ENCODE results near the gene POLR3A. TPM values are rescaled to one million over a fixed set of nuclear protein-coding genes. Genes with fewer than 3 reads are reported as not detected.

Gene POLR3A
- total RNA-seq, 1 experiment from 2014 or later = 5.5 TPM

DNA sequence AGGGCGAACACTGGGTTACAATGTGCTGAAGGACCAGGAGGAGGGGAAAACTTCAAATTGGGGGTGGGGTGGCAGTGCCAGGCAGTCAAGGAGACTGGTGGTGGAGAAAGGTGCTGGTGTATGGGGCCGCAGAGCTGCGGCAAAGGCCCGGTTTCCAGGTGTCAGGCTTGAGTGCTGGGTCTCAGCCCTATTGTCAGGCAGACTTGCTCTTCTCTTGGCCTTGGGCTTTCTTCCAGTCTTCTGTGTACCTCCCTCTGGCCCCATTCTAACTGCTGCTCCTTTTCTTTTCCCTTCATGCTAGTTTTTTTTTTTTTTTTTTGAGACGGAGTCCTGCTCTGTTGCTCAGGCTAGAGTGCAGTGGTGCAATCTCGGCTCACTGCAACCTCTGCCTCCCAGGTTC, 51.0 kb downstream of the POLR3A start:
- no peak for DNase-seq (ENCODE audit: low spot score)

DNA sequence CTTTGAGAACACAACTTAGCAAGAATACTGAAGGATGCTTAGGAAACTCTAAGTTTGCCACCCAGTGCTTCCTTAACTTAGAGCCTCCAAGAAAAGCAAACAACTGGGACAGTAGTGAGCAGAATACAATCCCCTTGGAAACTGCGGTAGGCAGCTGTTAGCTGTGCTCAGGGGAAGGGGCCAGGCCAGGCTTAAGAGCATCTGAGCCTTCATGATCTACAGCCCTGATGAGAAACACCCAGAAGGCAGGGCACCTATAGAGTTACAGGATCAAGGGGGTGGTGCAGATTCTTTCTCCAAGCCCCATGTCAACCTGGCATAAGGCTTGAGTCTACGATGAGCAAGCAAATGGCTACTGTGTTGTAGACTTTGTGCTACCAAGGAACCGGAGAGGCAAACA, 51.4 kb downstream of the POLR3A start:
- no peak for DNase-seq (ENCODE audit: low spot score)

DNA sequence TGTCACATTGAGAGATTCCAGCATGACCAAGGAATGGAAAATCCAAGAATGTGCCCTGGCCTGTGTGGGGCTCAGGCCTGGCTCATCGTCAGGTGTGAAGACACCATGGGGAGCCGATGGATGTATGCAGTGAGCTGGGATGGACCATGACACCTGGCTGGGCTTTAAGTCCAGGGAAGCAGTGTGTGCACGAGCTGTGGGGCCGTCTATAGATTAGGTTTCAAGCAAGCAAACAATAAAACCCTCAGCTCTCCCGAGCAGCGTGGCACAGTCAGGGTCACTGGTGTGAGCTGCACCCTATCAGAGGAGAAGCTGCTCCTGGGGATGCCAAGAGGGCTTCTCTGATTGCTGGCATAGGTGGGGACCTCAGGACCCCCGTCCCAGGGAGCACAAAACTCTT, 52.3 kb downstream of the POLR3A start:
- DNase-seq (ENCODE audit: low spot score) = no peak

DNA sequence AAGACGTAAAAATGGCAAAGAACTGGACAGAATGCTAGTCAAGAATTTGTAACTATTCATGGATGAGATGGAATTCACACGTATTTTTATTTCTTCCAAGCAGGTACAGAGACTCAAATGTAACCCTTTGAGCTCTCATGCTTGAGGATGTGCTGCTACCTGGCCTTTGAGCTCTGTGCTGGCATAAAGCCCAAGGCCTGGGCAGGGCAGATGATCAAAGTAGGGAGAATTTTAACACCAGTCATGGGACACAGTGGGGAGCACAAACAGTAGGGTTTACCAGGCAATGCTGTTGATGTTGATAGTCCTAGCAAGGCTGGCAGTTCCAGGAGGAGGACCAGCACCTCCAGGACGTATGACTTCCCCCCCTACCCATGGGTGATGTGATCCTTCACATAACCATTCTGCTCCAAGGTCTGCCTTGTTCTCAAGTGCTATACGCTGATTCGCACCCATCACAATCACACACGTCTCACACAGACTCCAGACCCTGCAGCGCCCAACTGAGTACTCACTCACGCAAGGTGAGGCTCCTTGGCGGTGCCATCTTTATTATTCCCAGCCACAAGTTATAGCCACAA, 54.1 kb downstream of the POLR3A start:
- no peak for DNase-seq (ENCODE audit: low spot score)

DNA sequence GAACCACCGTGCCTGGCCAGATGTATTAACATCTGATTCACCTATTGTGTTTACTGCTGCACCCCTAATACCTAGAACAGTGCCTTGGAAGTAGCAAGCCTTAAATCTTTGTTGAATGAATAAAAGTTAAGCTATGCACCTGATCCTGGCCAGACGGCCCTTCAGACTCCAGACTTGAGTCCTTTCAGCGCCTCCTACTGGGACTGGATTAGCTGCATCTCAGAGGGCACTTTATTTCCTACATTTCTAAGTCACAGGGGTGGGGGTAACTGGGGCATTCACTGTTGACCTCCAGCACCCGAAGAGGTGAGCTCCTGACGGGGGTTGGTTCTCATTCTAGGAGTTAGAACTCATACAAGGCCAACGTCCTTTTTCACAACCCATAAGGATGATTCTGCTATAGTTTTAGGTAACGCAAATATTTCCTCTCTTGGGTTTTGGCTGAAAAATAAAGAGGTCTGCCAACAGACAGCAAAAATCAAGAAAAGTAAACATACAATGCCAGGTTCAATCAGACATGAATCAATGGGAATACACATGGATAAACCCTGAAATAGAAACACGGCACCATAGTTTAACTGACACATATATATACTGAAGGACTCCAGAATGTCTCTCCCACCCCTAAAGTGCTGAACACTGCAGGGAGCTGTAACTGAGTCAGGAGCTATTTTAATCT, 54.8 kb downstream of the POLR3A start:
- DNase-seq (ENCODE audit: low spot score) = peak; percentile 41

DNA sequence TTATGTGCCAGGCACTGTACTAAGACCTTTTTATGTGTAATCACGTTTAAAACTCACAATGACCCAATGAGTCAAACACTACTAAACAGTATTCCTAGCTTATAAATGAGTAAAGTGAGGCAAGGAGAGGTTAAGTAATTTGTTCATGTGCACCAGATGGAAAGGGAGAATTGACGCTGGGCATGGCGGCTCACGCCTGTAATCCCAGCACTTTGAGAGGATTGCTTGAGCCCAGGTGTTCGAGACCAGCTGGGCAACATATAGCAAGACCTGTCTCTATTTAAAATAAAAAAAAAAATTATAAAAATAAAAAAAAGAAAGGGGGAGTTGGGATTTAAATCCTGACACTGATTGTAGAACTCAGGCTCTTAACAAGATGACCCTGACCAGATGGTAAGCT, 56.0 kb downstream of the POLR3A start:
- DNase-seq (ENCODE audit: low spot score) = no peak

DNA sequence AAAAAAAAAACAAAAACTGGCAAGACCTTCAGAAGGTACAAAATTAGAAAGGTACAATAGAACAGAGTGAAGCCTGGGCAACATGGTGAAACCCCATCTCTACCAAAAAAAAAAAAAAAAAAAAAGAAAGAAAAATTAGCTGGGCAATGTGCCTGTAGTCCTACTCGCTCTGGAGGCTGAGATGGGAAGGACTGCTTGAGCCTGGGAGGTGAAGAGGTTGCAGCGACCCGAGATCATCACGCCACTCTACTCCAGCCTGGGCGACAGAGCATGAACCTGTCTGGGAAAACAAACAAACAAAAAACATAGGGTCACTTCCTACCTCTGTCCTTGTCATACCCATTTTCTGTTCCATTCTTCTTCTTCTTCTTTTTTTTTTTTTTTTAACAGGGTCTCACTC, 57.2 kb downstream of the POLR3A start:
- no peak for DNase-seq (ENCODE audit: low spot score)

DNA sequence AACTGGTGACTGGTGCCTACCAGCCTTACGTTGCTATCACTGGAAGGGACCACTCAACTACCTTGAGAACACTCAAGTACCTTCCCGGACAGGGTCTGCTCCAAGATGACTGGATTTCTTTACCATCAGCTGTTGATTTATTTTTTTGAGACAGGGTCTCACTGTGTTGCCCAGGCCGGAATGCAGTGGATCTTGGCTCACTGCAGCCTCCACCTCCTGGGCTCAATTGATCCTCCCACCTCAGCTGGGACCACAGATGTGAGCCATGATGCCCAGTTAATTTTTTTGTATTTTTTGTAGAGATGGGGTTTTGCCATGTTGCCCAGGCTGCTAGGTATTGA, 57.5 kb downstream of the POLR3A start:
- DNase-seq (ENCODE audit: low spot score) = no peak

DNA sequence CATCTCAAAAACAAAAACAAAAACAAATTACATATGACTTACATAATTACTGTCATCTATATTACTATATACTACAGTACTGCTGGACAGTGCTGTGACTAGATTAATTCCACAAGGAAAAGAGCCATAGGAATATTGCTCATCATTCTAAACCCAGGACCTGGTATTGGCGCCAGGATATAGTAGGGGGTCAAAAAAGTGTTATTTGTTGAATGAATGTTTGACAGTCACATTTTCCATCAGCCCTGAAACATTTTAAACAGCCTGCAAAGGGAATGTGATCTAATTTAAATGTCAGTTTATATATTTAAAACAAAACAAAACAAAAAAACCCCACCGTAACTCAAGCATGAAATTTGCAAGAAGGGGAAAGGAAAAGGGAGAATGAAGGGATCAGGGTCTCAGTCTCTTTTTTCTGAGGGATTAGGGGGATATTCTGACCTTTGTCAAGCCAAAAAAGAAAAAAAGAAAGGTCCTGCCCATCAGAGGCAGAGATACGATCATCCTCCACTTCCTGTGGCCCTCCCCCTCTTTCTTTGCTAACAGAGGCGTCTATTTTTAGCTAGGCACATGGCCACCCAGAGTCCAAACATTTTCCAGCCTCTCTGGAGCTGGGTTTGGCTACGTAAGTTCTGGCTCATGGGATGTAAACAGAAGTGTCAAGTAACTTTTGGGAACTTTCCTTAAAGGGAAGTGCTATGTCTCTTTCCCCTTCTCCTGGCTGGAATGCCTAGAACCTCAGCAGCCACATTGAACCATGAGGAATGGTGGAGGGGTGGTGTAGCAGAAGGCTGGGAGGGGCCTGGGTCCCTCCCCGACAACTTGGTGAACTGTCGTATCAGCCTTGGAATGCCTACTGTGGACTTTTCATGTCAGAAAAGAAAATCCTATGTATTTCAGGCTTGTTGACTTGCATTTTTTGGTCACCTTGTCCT, 58.2 kb downstream of the POLR3A start:
- peak; percentile 97 for DNase-seq (ENCODE audit: low spot score)

DNA sequence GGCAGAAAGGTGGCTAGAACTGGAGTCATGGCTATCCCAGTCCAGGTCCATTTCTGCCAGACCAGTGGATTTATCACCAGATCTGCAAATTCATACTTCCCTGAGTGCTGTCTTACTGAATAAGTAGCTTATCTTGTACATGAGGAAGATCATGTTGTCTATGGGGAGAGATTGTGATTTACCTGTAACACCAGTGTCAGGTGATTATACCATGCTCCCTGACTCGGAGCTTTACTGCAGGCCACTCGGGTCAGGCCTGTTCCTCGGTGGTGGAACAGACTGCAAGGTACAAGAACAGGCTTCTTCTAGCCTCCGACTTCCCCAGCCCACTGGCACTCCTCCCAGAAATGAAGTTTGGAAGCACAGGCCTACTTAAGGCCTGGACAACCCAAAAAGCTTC, 60.2 kb downstream of the POLR3A start:
- no peak for DNase-seq (ENCODE audit: low spot score)

DNA sequence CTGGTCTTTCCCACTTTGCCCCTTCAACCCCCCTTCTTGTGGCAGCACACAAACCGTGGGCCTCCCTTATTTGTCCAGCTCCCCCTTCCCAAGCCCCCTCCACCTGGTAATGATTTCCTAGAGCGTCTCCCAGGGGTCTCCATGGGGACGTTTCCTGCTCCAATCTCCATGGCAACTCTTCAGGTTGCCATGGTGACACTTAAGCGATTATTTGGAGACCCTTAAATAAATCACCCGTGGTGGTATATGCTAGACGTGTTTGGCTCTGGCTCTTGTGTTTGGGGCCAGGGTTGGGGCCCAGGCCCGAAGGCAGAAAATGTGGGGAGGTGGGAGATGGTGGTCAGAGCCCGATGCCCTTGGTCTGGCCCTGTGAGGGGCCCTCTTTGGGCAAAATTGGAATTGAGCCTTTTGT, 61.7 kb downstream of the POLR3A start:
- no peak for DNase-seq (ENCODE audit: low spot score)

DNA sequence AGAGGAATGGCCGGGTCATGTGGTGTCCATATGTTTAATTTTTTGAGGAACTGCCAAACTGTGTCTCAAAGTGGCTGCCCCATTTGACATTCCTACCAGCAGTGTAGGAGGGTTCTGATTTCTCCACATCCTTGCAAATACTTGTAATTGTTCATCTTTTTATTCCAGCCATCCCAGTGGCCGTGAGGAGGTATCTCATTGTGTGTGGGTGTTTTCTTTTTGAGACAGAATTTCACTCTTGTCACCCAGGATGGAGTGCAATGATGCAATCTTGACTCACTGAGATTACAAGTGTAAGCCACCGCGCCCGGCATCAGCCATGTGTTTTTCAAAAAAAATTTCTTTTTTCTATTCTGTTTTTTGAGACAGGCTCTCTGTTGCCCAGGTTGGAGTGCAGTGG, 64.0 kb downstream of the POLR3A start:
- DNase-seq (ENCODE audit: low spot score) = no peak

DNA sequence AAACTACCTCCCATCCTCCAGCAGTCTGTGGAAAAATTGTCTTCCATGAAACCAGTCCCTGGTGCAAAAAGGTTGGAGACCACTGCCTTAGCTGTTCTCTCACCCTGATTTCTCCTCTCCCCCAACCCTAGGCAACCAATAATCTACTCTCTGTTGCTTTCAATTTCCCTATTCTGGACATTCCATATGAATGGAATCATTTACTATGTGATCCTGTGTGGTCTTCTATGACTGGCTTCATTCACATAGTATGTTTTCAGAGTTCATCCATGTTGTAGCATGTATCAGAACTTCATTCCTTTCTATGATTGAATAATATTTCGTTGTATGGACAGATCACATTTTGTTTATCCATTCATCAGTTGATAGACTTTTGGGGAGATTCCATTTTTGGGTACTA, 64.5 kb downstream of the POLR3A start:
- no peak for DNase-seq (ENCODE audit: low spot score)

DNA sequence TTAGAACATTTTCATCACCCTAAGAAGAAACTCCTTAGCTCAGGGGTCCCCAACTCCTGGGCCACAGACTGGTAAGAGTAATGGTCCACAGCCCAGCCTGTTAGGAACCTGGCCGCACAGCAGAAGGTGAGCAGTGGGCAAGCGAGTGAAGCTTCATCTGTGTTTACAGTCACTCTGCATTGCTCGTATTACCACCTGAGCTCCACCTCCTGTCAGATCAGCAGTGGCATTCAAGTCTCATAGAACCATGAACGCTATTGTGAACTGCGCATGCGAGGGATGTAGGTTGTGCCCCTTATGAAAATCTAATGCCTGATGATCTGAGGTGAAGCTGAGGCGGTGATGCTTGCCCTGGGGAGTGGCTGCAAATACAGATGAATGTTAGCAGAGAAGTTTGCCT, 65.4 kb downstream of the POLR3A start:
- no peak for DNase-seq (ENCODE audit: low spot score)

DNA sequence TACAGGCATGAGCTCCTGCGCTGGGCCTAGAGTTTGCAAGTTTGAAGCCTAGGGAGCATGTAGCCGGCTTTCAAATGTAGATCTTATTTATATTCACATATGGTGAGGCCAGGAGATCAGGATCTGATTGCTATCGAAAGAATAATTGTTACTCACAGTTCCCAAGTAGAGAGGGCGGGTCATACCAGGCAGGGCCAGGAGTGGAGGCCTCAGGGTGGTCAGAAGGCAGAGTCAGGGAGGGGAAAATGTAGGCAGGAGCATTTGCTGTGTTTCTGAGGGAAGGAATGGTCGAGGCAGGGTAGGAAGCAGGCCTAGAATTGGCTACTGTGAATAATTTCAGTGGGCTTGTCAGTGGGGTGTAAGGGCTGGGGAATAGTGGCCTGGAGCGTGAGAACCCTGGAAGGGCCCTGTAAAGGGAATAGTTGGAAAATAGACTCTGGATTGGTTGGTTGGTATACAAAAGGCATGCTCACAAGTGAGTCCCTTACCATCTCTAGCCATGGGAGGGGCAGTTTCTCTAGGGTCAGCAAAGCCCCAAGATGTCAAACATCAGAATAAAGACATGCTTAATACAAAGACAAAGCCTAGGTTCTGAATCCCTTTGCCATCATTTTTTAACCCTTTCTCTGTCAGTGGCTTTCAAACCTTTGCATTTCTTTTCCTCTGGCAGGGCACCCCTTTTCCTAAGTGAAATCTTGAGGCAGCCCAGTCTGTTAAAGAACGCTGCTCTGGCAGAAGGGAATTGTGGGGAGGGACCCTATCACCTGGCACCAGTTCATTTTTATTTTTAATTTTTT, 66.8 kb downstream of the POLR3A start:
- no peak for DNase-seq (ENCODE audit: low spot score)

DNA sequence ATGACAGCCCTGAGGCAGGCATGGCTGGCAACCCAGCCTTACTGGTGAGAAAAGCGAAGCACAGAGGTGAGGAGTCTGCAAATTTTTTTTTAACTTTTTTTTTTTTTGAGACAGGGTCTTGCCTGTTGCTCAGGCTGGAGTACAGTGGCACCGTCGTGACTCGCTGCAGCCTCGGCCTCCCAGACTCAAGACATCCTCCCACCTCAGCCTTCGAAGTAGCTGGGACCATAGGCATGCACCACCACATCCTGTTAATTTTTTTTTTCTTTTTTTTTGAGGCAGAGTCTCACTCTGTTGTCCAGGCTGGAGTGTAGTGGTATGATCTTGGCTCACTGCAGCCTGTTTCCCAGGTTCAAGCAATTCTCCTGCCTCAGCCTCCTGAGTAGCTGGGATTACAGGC, 67.6 kb downstream of the POLR3A start:
- no peak for DNase-seq (ENCODE audit: low spot score)

DNA sequence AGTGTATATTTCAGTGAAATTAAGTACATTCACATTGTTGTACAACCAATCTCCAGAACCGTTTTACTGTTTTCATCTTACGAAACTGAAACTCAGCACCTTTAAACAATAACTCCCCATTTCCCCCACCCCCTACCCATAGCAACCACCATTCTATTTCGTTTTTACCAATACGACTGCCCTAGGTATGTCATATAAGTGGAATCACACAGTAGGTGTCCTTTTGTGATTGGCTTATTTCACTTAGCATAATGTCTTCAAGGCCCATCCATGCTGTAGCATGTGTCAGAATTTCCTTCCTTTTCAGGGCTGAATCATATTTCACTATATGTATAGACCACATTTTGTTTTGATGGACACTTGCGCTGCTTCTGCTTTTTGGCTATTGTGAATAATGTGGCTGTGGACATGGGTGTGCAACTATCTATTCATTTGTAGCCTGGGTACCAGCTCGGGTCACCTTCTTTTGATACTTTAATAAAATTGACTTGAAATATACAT, 68.4 kb downstream of the POLR3A start:
- no peak for DNase-seq (ENCODE audit: low spot score)

DNA sequence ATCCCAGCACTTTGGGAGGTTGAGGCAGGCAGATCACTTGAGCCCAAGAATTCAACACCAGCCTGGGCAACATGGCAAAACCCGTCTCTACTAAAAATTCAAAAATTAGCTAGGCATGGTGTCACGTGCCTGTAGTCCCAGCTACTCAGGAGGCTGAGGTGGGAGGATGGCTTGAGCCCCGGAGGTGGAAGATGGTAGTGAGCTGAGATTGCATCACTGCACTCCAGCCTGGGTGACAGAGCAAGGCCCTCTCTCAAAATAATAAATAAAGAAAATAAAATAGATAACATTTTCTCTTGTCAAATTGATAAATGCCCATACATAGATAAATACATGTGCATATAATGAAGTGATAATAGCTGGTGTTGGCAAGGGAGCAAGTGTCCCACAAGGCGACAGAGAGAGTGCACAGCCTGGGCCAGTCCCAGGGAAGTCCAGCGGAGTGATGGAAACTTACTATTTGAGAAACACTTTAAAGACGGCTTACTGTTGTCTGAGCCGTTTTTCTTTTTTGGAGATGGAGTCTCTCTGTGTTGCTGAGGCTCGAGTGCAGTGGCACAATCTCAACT, 69.3 kb downstream of the POLR3A start:
- no peak for DNase-seq (ENCODE audit: low spot score)

DNA sequence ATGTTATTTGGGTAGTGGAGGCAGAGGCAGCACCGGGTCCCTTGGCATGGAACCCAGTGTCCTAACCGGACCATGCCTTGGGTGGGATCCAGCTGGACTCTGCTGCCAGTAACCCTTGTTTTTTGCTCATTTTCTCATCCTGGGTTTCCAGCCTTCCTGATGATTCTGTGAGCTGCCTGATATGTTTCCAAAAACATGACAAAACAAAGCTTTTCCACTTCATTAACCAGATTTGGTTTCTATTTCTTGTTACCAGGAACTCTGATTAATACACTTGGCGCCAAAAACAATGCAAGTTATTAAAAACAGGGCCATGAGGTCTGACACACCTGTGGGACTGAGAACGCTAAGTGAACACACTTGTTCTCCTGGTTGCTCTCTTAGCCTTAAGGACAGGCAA, 69.9 kb downstream of the POLR3A start:
- DNase-seq (ENCODE audit: low spot score) = no peak

DNA sequence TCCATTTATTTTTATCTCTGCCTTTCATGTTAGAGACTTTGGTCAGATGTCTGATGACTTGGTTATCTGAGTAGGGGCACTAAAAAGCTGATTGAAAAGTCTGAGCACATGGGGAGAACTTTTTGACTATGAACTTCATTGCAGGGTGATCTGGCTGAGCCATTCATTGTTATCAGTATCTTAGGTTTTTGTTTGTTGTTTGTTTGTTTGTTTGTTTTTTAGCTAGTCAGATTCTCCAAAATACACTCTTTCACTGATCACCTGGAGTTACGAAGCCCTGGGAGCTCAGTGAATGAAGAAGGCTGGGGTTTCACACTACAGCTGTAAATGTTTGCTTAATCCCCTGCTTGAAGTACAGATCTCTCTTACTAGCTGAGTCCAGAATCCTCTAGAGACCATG, 74.2 kb downstream of the POLR3A start:
- DNase-seq (ENCODE audit: low spot score) = no peak

DNA sequence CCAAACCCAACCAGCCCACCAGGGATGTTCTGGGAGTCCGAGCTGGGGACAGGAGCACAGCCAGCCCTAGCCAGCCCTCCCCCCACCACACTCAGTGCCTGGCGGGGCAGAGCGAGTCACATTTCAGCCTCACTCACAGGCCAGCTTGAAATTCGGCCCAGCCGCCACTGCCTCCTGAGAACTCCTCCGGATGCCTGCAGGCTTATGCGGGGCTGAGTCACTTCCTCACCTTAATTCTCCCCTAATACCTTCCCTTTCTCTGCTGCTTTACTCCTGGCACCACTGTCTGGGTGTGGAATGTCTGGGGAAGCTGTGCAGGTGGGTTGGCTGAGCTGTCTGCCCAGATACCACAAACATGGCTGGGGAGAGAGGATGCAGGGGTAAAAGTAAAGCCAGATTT, 80.1 kb downstream of the POLR3A start:
- DNase-seq (ENCODE audit: low spot score) = peak; percentile 72

DNA sequence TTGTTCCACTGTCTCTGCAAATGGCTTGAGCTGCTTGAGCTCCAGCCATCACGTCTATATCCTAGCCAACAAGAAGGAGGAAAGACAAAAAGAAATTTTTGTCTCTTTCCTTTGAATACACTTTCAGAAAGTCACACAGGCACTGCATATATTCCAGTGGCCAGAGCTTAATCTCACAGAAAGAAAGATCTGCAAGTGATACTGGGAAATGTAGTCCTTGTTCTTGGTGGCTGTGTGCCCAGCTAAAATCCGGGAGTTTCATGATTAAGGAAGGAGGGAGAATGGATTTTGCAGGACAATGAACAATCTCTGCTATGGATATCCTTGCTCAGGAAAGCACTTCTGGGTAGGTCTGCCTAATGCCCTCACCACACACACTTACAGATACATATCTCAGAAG, 83.2 kb downstream of the POLR3A start:
- no peak for DNase-seq (ENCODE audit: low spot score)

Measured in H4 (cell line).